H7 (cell line): ENCODE measurements around the gene YPEL5. TPM values are rescaled to one million over a fixed set of nuclear protein-coding genes. Genes with fewer than 3 reads are reported as not detected.

Experiments
- DNase-seq: peaks from one replicate; pipeline ENCODE4 v3.0.0; 2012
- H3K27me3 ChIP-seq: 2 replicates; pipeline ENCODE4 v1.6.0; 2011; ENCODE audit warnings: mild to moderate bottlenecking, low read length; ENCODE audit not compliant: control insufficient read depth, insufficient read depth
- H3K36me3 ChIP-seq: replicated peaks from 2 replicates; pipeline ENCODE4 v1.5.1; 2011; ENCODE audit warnings: low read length; ENCODE audit not compliant: control insufficient read depth, insufficient read depth
- H3K4me3 ChIP-seq: 2 replicates; pipeline ENCODE4 v1.5.1; 2011; ENCODE audit warnings: low read depth, mild to moderate bottlenecking, control low read depth, low read length, moderate library complexity; ENCODE audit not compliant: insufficient read depth
- total RNA-seq: library from RNA; depleted of rRNA; stranded (reverse); fragments of >200 nt; shearing (Covaris generic); gene quantifications from 2 replicates; pipeline ENCODE4 v1.2.3, GENCODE V29; 2014

YPEL5 gene
- total RNA-seq, 1 experiment from 2014 or later, result 28.7 TPM

DNA sequence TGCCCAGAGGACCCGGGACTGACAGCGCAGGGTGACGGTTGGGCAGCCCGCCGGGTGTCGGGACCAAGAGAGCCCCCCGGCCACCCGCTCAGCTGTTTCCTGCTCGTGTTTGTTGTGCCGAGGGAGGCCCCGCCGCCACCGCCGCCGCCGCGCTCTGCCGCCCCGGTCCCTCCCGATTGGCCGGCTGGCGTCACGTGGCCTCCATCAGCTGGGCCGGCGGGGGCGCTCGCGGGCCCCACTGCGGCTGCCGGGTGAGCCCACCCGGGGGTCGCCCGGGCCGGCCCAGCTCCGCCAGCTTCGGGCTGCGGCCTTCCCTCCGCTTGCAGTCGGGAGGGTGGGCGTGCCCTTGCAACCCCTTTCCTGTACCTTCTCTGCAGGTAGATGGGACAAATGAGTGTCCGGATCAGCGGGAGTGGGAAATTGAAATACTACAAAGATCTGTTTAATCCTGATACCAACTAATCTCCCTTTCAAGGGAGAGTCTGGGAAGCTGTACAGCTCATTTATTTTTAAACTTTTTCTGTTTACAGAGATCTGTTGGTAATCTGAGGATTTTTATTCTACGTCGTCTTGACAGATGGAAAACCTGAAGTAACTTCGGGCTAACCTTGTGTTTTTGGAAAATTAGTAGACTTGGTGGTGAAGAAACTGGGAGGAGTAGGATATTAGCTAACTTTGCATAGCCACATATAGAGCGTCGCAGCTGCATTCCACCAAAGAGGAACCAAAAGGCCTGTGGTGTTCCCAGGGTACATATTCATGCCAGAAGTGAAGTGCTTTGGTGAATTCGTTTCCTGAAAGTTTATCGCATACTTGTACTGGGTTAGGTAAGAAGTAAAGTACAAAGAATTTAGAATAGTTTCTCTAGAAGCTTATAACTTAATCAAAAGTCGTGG, 1.2 kb downstream of the YPEL5 start:
- peaks cover 4% of the 10 kb centered on the region for H3K27me3 ChIP-seq
- peak; percentile 95 for DNase-seq
- peak overlapping the region; percentile 78 for H3K4me3 ChIP-seq
- H3K36me3 ChIP-seq, result no peaks in the 10 kb centered on the region

DNA sequence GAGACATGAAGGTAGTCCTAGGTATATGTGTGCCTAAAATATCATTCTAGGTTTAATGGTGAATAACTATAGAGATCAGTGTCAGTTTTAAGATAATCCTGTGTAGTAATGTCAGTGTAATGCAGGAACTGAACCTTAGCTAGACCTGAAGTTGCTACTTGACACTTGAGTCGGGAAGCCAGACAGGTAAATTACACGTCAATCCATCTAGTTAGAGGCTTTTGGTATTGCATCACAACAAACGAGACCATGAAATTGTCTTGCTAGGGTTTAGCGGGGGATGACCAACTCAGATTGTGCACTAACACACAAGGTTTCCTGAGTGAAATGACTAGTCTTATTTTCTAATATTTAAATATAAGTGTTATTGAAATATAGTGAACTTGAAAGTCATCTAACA, 2.0 kb downstream of the YPEL5 start:
- H3K36me3 ChIP-seq, result no peaks in the 10 kb centered on the region
- peaks cover 4% of the 10 kb centered on the region for H3K27me3 ChIP-seq
- DNase-seq, result peak; percentile 22
- H3K4me3 ChIP-seq, result no peak overlapping the region

DNA sequence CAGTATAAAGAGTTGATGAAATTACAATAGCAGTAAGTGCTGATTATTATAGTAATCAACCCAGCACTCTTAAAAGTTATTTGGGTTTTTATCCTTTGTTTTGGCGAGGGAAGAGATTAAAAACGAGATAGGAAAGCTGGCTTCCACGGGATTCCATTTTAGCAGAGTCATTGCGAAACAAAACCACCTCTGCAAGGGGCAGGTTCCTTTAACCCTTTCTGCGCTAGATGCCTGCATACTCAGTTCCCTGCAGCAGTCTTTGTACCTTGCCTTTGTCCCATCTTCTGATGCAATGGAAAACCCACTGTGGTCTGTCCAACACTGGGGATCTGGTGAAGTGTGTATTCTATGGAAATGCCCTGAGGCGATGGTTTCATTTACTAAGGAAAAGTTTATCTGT, 2.7 kb downstream of the YPEL5 start:
- 0 out of 2 replicates have a peak overlapping the region, but pooled peaks have one; percentile 8 for H3K4me3 ChIP-seq
- DNase-seq, result peak; percentile 61
- no peaks in the 10 kb centered on the region for H3K36me3 ChIP-seq
- H3K27me3 ChIP-seq, result peaks cover 4% of the 10 kb centered on the region

DNA sequence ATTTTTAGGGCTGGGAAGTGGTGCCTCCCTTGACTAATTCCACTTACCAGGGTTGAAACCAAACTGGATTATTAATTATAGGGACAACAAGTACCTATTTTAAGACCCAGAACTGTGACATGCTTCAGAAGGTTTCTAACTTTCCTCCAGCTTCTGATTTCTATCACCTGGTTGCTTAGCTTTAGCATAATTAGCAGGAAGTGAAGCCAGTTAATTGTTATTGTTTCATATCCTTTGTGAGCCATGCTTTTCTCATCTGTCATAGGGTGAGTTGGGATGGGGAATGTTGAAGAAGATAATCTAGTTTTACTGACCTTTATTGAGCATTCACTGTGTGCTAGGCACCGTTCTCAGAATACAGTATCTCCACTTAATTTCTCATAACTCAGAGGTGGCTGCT, 3.2 kb downstream of the YPEL5 start:
- Histone ChIP-seq H3K27me3 (peaks cover 4% of the 10 kb centered on the region), H3K36me3 (no peaks in the 10 kb centered on the region), H3K4me3 (no peak overlapping the region)
- no peak for DNase-seq

DNA sequence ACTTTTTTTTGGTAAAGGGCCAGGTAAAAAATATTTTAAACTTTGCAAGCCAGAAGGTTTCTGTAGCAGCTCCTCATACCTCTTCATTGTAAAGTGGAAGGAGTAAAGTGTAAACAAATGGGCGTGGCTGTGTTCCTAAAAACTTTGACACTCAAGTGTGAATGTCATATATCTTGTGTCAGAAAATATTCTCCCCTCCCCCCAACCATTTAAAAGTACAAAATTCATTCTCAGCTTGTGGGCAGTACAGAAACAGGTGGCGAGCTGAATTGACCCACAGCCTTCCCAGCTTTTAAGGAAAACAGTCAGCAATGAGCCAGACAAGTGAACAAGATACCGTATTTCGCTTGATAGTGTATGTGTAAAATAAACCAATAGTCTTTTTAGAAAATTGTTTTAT, 4.0 kb downstream of the YPEL5 start:
- Histone ChIP-seq H3K4me3 (no peak overlapping the region), H3K36me3 (no peaks in the 10 kb centered on the region), H3K27me3 (peaks cover 1% of the 10 kb centered on the region; the same call in 1 of the 2 replicates)
- no peak for DNase-seq

DNA sequence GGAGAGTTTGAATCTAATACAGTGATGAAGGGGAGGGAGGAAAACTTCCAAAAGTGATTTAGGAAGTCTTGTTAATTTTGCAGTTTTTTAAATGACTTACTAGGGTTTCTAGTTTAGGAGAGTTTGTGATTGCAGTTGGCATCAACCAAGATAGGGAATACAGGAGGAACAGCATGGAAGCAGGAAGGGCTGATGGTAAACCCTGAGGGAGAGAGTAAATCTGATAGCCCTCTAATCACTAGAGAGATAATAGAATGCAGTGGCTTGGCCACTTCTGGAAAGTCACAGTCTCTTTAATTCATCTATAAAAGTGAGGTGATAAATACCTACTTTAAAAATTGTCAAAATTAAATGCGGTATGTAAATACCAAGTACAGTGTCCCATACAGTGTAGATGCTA, 5.6 kb downstream of the YPEL5 start:
- DNase-seq, result no peak
- H3K4me3 ChIP-seq, result no peak overlapping the region
- H3K36me3 ChIP-seq, result peaks cover 2% of the 10 kb centered on the region
- H3K27me3 ChIP-seq, result no peaks in the 10 kb centered on the region

DNA sequence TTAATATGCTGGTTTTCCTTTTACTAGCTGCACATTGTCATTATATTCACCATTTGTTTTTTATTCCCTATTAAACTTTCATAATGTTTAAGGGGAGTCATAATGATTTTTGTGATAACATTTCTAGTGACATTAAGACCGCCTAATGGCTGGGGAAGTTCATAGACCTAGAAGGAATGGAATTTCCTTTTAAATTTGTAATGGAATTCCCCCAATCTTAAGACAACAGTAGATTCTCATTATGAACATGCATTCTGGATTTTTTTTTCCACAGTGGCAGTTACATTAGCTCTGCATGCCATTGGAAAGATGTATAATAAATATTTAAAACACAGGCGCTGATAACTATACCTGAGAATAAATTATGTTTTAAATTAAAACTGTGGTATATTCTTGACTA, 8.4 kb downstream of the YPEL5 start:
- Histone ChIP-seq H3K36me3 (peaks cover 6% of the 10 kb centered on the region), H3K4me3 (no peak overlapping the region), H3K27me3 (no peaks in the 10 kb centered on the region)
- DNase-seq, result no peak

DNA sequence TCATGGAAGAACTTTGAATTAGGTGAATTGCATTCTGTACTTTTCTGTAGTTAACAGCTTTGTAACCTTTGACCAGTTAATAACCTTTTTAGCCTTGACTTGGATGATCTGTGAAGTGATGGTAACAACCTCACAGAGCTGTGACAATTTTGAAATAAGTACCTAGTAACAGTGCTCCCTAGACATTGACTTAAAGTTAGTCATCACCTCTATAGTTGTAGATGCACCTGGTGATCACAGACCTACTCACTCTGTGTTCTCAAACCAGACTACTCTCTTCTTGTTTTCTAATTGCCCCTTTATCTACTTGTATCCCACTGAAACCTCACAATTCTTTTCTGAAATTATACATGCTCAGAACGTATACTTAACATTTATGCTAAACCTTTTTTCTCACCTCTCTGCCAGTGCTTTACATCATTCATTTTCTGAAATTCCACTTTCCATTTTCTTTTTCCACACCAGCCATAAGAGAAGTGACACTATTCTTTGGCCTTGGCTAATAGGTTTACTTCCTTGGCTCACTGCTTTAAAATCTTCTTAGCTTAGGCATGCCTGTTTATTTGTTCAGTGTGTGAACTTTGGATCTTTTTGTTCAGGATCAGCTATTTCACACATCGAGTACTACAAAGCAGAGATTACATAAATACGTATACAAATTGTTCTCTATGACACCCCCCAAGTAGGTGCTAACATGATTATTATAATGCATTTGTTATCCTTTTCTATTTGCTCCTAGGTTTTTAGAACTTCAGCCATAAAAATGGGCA, 9.3 kb downstream of the YPEL5 start:
- peaks cover 6% of the 10 kb centered on the region for H3K36me3 ChIP-seq
- H3K27me3 ChIP-seq, result no peaks in the 10 kb centered on the region
- H3K4me3 ChIP-seq, result no peak overlapping the region
- DNase-seq, result no peak

DNA sequence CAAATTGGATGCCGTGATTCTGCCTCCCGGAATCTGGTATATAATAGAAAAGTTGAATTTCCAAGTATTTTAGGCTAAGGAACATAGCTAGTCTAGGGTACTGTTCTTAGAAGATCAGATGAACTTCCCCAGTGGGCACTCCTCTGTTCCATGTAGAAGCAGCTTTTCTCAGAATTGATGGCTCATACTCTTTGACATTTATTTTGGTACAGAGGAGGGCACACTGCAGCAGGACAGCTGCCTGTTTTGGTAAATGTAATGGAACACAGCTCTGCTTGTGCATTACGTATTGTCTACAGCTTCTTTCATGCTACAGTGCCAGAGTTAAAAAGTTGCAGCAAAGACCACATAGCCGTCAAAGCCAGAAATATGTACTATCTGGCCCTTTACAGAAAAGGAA, 10.8 kb downstream of the YPEL5 start:
- no peak for DNase-seq
- no peaks in the 10 kb centered on the region for H3K27me3 ChIP-seq
- peaks cover 6% of the 10 kb centered on the region for H3K36me3 ChIP-seq
- no peak overlapping the region for H3K4me3 ChIP-seq

DNA sequence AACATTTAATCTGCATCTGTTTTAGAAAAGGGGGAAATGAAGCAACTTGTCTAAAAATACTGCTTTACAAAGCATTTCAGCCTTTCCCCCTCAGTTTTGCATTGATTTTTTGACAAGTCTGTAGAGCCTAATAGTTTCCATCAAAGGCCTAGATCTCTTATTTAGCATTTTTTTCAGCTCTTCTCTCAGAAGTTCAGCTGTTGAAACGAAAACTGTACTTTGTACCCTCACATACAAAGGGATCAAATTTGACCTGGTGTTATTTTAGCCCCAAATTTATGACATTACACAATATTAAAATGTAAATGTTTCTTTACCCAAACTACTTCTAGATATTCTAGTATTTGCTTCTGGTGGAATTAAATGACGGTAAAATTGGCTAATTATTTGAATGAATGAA, 13.0 kb downstream of the YPEL5 start:
- DNase-seq, result no peak
- H3K27me3 ChIP-seq, result no peaks in the 10 kb centered on the region
- H3K4me3 ChIP-seq, result no peak overlapping the region
- peaks cover 6% of the 10 kb centered on the region for H3K36me3 ChIP-seq

DNA sequence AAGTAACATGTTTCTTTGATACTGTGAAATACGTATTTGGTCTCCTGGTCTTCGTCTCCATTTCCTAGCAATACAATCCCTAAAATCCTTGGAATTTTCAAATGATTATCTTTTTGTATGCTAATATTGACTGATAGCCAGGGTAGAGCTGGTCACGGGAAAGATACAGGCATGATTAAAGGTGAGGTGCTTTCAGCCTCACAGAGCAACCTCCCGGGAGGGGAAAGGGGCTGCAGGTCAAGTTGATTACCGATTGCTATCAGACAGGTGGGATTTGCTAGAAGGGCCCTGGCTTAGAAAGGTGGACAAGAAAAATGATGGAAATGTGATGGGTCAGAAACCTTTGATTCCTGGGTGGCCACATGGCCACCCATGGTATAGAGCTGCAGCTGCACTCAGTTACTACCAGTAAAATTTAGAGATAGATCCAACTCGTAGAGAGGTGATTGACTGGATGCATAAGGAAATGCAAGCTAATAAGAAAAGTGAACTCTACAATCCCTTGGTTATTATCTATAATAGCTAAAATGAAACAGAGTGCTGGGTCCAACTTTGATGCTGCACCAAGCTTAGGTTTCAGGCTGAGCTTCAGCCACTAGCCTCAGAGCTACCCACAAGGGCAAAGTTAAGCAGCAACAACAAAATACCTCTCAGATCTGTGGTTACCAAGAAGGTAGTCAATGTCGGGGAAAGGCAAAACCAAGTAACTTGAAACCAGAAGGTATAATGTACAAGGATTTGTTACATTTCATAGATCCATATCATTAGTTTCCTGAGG, 15.3 kb downstream of the YPEL5 start:
- Histone ChIP-seq H3K27me3 (no peaks in the 10 kb centered on the region), H3K4me3 (no peak overlapping the region), H3K36me3 (peaks cover 6% of the 10 kb centered on the region)
- no peak for DNase-seq

DNA sequence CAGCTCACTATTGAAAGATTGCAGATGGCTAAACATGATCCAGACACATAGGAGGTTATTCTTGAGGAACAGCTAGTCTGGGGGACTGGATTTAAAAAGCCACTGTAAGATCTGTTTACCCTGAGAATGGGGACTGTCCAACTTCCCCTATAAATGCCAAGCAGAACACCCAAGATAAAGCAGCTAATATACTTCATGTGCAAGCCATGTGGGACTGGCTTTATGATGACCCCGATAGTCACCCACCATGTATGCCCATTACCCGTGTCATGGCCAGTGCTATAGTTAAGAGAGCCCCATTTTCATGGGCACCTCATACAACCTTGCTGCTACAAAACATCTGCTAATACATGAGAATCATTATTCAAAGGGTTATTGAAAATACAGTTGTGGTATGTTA, 16.0 kb downstream of the YPEL5 start:
- Histone ChIP-seq H3K4me3 (no peak overlapping the region), H3K36me3 (peaks cover 2% of the 10 kb centered on the region; the same call in 1 of the 2 replicates), H3K27me3 (no peaks in the 10 kb centered on the region)
- no peak for DNase-seq

DNA sequence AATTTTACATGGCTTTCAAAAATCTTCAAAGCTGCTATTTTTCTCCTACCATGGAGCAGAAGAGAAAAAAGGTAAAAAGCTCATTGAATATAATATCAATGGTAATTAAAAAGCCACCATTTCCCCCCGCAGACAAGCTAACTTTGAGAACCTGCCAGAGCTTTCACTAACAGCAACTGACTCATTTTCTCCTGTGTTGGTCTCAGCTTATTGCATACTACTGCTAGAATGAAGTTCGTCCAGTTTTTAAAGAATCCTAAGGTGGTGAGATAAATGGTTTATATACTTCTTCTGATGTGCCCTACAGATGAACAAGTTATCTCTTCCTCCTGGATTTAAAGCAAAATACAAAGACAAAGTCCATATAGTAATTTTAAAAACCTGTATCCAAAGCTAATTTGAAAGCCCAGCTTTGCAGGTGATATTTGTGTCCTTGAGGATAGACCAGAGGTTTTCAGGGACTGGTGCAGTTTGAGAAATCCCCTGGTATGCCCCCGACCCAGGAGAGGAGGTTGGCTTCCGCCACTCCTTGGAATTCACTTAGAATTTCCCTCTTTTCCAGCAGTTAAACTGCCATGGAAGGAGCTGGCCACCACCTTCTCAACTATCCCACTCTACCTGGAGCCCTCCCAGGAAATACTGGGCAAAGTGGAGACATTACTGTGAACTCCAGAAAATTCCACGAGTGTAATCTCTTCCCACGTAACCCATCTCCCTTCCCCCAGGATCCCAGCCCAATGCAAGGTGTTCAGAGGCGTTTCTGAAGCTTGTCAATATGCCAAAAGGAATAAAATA, 17.5 kb downstream of the YPEL5 start:
- peak; percentile 23 for DNase-seq
- H3K27me3 ChIP-seq, result no peaks in the 10 kb centered on the region
- no peaks in the 10 kb centered on the region for H3K36me3 ChIP-seq
- H3K4me3 ChIP-seq, result no peak overlapping the region

DNA sequence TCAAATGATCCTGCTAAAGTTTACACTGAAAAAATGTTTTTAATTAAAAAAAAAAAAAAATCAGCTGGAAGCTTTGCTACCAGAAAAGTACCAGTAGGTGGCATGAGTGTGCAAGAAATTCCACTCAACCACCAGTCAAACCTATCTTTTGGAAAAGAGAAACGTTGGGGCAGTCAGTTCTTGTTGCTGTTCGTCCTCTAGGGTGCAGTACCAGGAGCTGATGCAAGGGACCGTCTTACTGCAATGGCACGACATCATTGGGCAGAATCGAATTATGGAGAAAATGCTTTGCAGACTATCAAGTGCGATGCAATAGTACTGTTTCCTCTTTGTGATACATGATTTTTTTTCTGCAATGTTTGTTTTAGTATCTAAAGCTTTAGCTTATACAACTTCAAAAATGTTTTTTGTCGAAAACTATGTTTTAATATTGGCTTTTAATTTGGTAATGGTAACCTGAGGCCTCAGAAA, 18.3 kb downstream of the YPEL5 start:
- peak; percentile 80 for DNase-seq
- H3K4me3 ChIP-seq, result no peak overlapping the region
- no peaks in the 10 kb centered on the region for H3K36me3 ChIP-seq
- H3K27me3 ChIP-seq, result no peaks in the 10 kb centered on the region
